Activated T-cell treated with anti-CD3 and anti-CD28 coated beads, Interleukin-2, amount 50 U/mL, for 24 hours (primary cell): ENCODE data around the gene EPN2.

ENCODE experiments used
- DNase-seq: peaks from one replicate; pipeline ENCODE4 v3.0.0-alpha.2; 2020
- H3K27ac Mint-ChIP-seq: 2 replicates; pipeline ENCODE4 v1.8.0; 2020; ENCODE audit warnings: mild to moderate bottlenecking, mixed read lengths
- H3K27me3 Mint-ChIP-seq: 2 replicates; pipeline ENCODE4 v1.8.0; 2020; ENCODE audit warnings: mixed read lengths
- H3K36me3 Mint-ChIP-seq: 2 replicates; pipeline ENCODE4 v1.8.0; 2020; ENCODE audit warnings: low read depth, mixed read lengths
- H3K4me1 Mint-ChIP-seq: 2 replicates; pipeline ENCODE4 v1.8.0; 2020; ENCODE audit warnings: low read depth, mixed read lengths
- H3K4me3 Mint-ChIP-seq: 2 replicates; pipeline ENCODE4 v1.8.0; 2020; ENCODE audit warnings: mild to moderate bottlenecking, moderate library complexity, mixed read lengths
- H3K9me3 Mint-ChIP-seq: 2 replicates; pipeline ENCODE4 v1.8.0; 2020; ENCODE audit warnings: mixed read lengths

EPN2 gene

DNA sequence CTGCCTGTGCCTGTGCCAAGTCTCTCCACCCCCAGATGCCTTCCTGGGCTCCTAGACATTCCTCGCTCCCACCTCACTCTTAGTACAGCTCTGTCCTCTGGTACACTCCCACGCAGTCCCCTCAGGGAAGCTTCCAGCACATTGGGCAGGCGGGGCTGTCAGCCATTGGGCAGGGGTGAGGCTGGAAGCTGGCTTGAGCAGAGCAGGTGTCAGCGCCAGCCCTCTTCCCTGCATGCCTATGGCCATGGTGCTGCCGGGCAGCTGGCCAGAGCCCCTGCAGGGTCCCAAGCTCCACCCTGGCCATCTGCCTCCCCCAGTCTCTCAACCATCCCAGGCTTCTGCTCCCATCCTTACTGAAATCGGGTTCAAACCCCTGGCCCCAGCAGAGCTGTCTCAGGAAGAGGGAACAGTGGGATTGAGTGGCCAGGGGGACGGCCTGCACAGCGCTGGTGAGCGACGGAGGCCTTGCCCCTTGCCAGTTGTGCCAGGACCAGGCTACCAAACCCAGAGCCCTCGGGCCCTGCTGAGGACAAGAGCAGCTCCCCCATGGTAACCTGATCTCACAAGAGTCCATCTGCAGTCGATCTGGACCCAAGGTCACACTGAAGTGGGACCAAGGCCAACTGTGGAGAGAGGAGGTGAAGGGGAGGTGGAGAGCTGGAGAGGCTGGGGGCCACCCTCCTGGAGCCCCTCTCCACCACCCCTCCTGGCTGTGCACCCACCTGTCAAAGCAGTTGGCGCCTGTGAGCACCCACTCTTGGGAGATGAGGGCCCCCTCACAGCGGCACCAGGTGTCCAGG lies 127.7 kb downstream of the EPN2 start:
- peaks cover 6% of the 10 kb centered on the region for H3K27me3 Mint-ChIP-seq
- no peak overlapping the region for H3K27ac Mint-ChIP-seq
- H3K9me3 Mint-ChIP-seq = no peaks in the 10 kb centered on the region
- H3K36me3 Mint-ChIP-seq = no peaks in the 10 kb centered on the region
- peaks cover 20% of the 10 kb centered on the region for H3K4me1 Mint-ChIP-seq
- H3K4me3 Mint-ChIP-seq = no peak overlapping the region
- DNase-seq = no peak

DNA sequence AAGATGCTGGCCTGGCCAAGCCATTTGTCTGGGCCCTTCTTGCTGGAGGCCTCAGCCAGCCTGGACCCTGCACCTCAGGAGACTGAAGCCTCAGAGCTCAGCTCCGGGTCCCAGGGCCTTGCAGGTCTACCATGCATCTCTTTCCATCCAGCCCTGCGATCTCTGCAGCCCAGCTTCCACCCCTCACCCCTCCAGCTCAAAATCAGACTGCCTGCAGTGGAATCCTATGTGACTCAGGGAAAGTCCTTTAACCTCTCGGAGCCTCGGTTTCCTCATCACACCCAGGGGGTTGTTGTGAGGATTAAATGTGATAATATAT lies 128.3 kb downstream of the EPN2 start:
- H3K9me3 Mint-ChIP-seq = no peaks in the 10 kb centered on the region
- DNase-seq = no peak
- peaks cover 6% of the 10 kb centered on the region for H3K27me3 Mint-ChIP-seq
- H3K27ac Mint-ChIP-seq = no peak overlapping the region
- no peak overlapping the region for H3K4me3 Mint-ChIP-seq
- peaks cover 26% of the 10 kb centered on the region for H3K4me1 Mint-ChIP-seq
- no peaks in the 10 kb centered on the region for H3K36me3 Mint-ChIP-seq

GRCh38 chr17:19365833-19366636 lies 128.9 kb downstream of the EPN2 start:
- Mint-ChIP-seq H3K36me3 (no peaks in the 10 kb centered on the region), H3K4me1 (peaks cover 32% of the 10 kb centered on the region), H3K27me3 (peaks cover 3% of the 10 kb centered on the region), H3K9me3 (no peaks in the 10 kb centered on the region), H3K4me3 (no peak overlapping the region), H3K27ac (no peak overlapping the region)
- no peak for DNase-seq

DNA sequence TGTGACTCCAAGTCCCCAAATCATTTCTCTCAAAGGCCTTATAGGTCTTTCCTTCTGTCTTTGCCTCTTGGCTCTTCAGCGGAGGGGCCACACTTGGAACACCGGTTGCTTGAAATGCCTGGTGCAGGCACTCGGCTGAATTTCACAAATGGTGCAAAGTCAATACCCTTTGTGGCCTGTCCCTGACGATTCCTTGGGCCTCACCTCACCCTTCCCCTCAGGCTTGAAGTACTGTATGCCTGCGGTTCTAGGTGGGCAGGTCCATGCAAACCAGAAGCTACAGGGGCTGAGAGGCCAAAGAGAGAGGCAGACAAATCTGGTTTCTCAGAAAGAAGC lies 129.4 kb downstream of the EPN2 start:
- no peak for DNase-seq
- Mint-ChIP-seq H3K9me3 (no peaks in the 10 kb centered on the region), H3K4me3 (no peak overlapping the region), H3K27me3 (peaks cover 3% of the 10 kb centered on the region), H3K36me3 (no peaks in the 10 kb centered on the region), H3K4me1 (peaks cover 33% of the 10 kb centered on the region), H3K27ac (no peak overlapping the region)

DNA sequence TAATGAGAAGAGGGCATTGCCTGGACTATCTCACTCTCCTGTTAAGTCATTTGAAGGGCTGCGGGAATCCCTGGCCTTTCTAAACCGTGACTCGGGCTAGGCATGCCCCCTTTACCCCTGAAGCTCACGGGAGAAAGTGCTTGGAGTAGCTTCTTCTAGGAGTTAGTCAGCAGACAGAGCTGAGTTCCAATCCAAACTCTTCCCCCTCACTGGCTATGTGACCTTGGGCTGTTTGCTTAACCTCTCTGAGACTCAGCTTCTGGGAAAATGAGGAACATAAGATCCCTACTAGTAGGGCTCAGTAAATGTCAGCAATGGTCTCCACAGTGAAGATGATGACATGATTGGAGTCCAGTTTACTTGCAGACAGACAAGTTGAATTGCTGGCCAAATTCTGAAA lies 131.1 kb downstream of the EPN2 start:
- H3K4me3 Mint-ChIP-seq = no peak overlapping the region

DNA sequence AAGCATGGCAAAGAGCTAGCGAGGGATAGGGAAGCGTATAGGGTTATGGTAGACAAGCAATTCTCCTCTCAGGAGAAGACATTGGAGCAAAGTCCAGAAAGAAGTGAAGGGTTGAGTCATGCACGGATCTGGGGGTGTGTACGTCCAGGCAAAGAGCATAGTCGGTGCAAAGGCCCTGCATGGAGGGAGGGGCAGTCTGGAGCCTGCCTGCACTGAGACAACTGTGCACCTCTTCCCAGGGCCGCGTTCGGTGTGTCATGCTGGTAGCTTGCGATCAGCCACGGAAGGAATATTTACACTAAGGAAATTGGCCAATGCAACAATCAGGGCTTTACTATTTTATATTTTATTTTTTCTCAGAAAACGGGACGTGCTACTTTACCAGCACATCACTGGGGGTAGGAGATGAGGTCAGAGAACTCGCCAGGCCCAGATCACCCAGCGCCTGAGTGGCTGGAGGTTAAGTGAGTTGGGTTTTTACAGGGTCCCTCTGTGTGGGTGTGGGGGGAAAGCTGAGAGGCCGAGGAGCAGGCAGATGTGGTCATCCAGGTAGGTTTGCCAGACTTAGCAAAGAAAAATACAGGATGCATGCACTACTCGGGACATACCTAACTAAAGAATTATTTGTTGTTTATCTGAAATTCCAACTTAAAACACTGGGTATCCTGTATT lies 132.1 kb downstream of the EPN2 start:
- Mint-ChIP-seq H3K36me3 (no peaks in the 10 kb centered on the region), H3K4me1 (peaks cover 34% of the 10 kb centered on the region), H3K27me3 (no peaks in the 10 kb centered on the region), H3K4me3 (no peak overlapping the region), H3K27ac (peak overlapping the region; percentile 40), H3K9me3 (no peaks in the 10 kb centered on the region)
- DNase-seq = no peak

More for the DNA sequence above, 131.1 kb downstream of the EPN2 start:
- Mint-ChIP-seq H3K27ac (no peak overlapping the region), H3K36me3 (no peaks in the 10 kb centered on the region), H3K27me3 (peaks cover 3% of the 10 kb centered on the region), H3K4me1 (peaks cover 33% of the 10 kb centered on the region), H3K9me3 (no peaks in the 10 kb centered on the region)
- no peak for DNase-seq

DNA sequence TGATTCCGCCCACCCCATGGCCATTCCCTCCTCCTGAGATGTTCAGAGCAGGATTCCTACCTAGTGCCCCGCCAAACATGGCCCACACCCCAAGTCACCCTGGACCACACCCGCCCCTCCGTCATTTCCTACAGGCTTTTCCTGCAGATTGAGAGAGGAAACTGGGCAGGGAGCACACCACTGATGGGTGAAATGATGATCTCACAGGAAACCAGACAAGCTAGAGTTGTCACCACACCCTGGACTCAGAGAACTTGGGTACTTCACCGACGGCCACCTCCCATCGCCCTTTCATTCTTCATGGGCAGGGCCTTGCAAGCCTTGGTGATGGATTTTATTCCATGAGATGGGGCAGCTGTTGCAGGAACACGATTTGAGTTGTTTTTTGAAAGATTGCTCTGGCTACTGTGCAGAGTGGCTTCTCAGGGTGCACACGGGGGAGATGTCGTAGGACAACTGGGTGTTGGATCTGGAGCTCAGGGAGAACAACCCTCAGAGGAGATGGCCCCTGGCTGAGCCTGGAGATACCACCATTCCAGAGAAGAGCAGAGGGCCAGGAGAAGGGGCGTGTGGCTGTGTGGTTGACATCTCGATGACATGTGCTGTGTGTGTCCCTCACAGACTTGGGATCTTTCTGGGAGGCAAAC lies 132.8 kb downstream of the EPN2 start:
- H3K4me1 Mint-ChIP-seq = peaks cover 34% of the 10 kb centered on the region
- H3K27ac Mint-ChIP-seq = peak overlapping the region; percentile 76
- no peak overlapping the region for H3K4me3 Mint-ChIP-seq
- H3K27me3 Mint-ChIP-seq = no peaks in the 10 kb centered on the region
- DNase-seq = no peak
- H3K36me3 Mint-ChIP-seq = no peaks in the 10 kb centered on the region
- H3K9me3 Mint-ChIP-seq = no peaks in the 10 kb centered on the region

- no peak for DNase-seq
- Mint-ChIP-seq H3K4me3 (no peak overlapping the region), H3K36me3 (no peaks in the 10 kb centered on the region), H3K9me3 (no peaks in the 10 kb centered on the region), H3K27ac (peak overlapping the region; percentile 76), H3K4me1 (peaks cover 35% of the 10 kb centered on the region), H3K27me3 (no peaks in the 10 kb centered on the region)
Measured at GRCh38 chr17:19370493-19370960, 133.4 kb downstream of the EPN2 start.

- Mint-ChIP-seq H3K27ac (no peak overlapping the region), H3K9me3 (no peaks in the 10 kb centered on the region), H3K27me3 (no peaks in the 10 kb centered on the region), H3K36me3 (no peaks in the 10 kb centered on the region), H3K4me3 (no peak overlapping the region), H3K4me1 (peaks cover 38% of the 10 kb centered on the region)
- DNase-seq = no peak
Measured at GRCh38 chr17:19371259-19372010, 134.3 kb downstream of the EPN2 start.

- Mint-ChIP-seq H3K27ac (no peak overlapping the region), H3K4me1 (peaks cover 41% of the 10 kb centered on the region)
Measured at GRCh38 chr17:19372011-19372370, 134.8 kb downstream of the EPN2 start.

DNA sequence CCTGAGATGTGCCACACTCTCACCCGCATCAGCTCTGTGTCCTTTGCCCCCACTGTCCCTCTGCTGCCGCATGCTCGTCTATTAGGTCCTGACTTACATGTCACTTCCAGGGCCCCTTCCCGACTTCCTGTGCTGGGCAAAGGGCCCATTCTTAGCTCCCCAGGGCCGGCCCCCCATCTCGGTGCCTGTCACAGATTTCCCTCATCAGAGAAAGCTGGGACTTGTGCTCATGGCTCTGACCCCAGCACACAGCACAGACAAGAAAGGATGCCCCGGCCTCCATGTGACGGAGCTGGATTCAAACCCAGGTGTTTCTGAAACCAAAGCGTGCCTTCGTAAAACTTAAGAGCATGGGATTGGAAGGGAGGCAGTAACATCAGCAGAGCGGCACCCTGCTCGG lies 135.3 kb downstream of the EPN2 start:
- Mint-ChIP-seq H3K9me3 (no peaks in the 10 kb centered on the region), H3K36me3 (peaks cover 2% of the 10 kb centered on the region), H3K4me3 (no peak overlapping the region), H3K27ac (no peak overlapping the region), H3K27me3 (no peaks in the 10 kb centered on the region), H3K4me1 (peaks cover 44% of the 10 kb centered on the region)
- DNase-seq = no peak

More at GRCh38 chr17:19372011-19372370, 134.8 kb downstream of the EPN2 start:
- Mint-ChIP-seq H3K36me3 (no peaks in the 10 kb centered on the region), H3K4me3 (no peak overlapping the region), H3K27me3 (no peaks in the 10 kb centered on the region), H3K9me3 (no peaks in the 10 kb centered on the region)
- DNase-seq = no peak

DNA sequence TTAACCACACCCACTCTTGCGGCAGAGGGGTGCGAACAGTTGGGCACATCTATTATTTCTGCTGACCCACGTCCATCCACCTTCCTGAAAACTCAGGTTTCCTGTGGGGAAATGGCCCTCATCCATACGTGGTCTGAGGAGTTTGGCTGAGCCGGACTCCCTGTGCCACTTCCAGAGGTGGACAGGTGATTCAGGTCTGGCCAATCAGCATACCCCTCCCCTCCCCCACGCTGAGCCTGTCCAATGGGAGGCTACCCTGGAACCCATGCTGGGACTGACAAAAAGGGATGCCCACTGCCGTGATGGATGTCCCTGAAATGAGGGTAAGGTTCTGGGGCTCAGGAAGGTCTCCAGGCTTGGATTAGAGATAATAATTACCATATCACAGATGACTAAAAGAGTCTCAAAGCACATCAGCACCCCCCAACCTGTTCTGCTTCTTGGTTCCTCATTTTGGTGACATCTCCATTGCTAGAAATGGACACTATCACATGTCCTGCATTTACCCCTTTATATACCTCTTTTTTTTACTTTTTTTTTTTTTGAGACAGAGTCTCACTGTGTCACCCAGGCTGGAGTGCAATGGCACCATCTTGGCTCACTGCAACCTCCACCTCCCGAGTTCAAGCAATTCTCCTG lies 135.8 kb downstream of the EPN2 start:
- Mint-ChIP-seq H3K4me1 (peaks cover 44% of the 10 kb centered on the region), H3K4me3 (no peak overlapping the region), H3K27me3 (no peaks in the 10 kb centered on the region), H3K27ac (no peak overlapping the region), H3K36me3 (peaks cover 7% of the 10 kb centered on the region), H3K9me3 (no peaks in the 10 kb centered on the region)
- DNase-seq = no peak

- no peaks in the 10 kb centered on the region for H3K27me3 Mint-ChIP-seq
- peaks cover 7% of the 10 kb centered on the region for H3K36me3 Mint-ChIP-seq
- no peaks in the 10 kb centered on the region for H3K9me3 Mint-ChIP-seq
- H3K27ac Mint-ChIP-seq = no peak overlapping the region
- H3K4me3 Mint-ChIP-seq = no peak overlapping the region
- no peak for DNase-seq
- H3K4me1 Mint-ChIP-seq = peaks cover 45% of the 10 kb centered on the region
Measured at GRCh38 chr17:19374136-19374535, 137.0 kb downstream of the EPN2 start.

DNA sequence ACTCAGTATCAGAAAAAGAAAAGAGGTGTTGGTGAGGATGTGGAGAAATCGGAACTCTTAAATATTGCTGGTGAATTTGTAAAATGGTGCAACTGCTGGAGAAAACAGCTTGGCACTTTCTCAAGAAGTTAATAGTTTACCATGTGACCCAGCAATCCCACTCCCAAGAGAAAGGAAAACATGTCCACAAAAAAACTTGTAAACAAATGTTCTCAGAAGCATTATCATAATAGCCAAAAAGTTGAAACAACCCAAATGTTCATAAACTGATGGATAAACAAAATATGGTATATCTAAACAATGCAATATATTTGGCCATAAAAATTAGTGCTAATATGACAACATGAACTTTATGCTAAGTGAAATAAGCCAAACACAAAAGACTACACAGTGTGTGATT lies 138.6 kb downstream of the EPN2 start:
- no peak overlapping the region for H3K27ac Mint-ChIP-seq
- no peaks in the 10 kb centered on the region for H3K9me3 Mint-ChIP-seq
- no peak overlapping the region for H3K4me3 Mint-ChIP-seq
- H3K36me3 Mint-ChIP-seq = peaks cover 20% of the 10 kb centered on the region
- no peaks in the 10 kb centered on the region for H3K27me3 Mint-ChIP-seq
- no peak for DNase-seq
- H3K4me1 Mint-ChIP-seq = peaks cover 32% of the 10 kb centered on the region
